Thyroid gland (tissue), 4 donors: Measurements from ENCODE around the gene C19orf81. TPM values are rescaled to one million over a fixed set of nuclear protein-coding genes. Genes with fewer than 3 reads are reported as not detected.

Source experiments
- DNase-seq, 2 donors: peaks; one replicate each; pipeline ENCODE4 v3.0.0-alpha.2; 2019
- H3K27ac ChIP-seq, 3 donors: fragments of 200-600 bp; sonication (generic); 1 replicate in 2 of 3; 2 replicates in 1 of 3; pipeline ENCODE4 v1.5.1; 2016 to 2019; ENCODE audit warnings: mild to moderate bottlenecking in 1 of 3, moderate library complexity in 1 of 3
- H3K27me3 ChIP-seq: fragments of 200-600 bp; sonication (generic); one replicate; pipeline ENCODE4 v1.5.1; 2019
- H3K36me3 ChIP-seq, 2 donors: fragments of 200-600 bp; sonication (generic); one replicate each; pipeline ENCODE4 v1.5.1; 2016 to 2019
- H3K4me1 ChIP-seq, 2 donors: fragments of 200-600 bp; sonication (generic); one replicate each; pipeline ENCODE4 v1.5.1; 2017 to 2019
- H3K4me3 ChIP-seq, 3 donors: fragments of 200-600 bp; sonication (generic); replicated peaks in 1 of 3; 1 replicate in 2 of 3; 2 replicates in 1 of 3; pipeline ENCODE4 v1.5.1; 2016; ENCODE audit warnings: mild to moderate bottlenecking in 1 of 3
- H3K9me3 ChIP-seq: fragments of 200-600 bp; sonication (generic); one replicate; pipeline ENCODE4 v1.5.1; 2017
- CTCF ChIP-seq, 6 experiments: fragments of 200-600 bp in 3 of 6; fragments of 450-650 bp in 3 of 6; sonication (generic) in 3 of 6; IDR thresholded peaks; one replicate each; pipeline ENCODE4 v1.5.1; 2016 to 2019; ENCODE audit warnings: antibody characterized with exemption in 6 of 6, mild to moderate bottlenecking in 2 of 6, inconsistent platforms in 1 of 6, moderate library complexity in 1 of 6
- POLR2A ChIP-seq, 2 donors: fragments of 450-650 bp; IDR thresholded peaks; one replicate each; pipeline ENCODE4 v1.6.1; 2017; ENCODE audit warnings: antibody characterized with exemption in 2 of 2, mild to moderate bottlenecking in 2 of 2, moderate library complexity in 1 of 2
- WGBS, 2 donors: methylation state at CpG; one replicate each; pipeline ENCODE4 v1.1.5; 2017; 5-methylcytosine and 5-hydroxymethylcytosine counted together
- intact Hi-C: fragments of 100-400 bp; cut with DNase I; formaldehyde crosslinking; loops from one replicate; pipeline ENCODE4 v1.15.1; 2023
- total RNA-seq, 4 donors: library from RNA; depleted of rRNA; stranded (reverse); fragments of >200 nt; gene quantifications; one replicate each; pipeline ENCODE4 v1.2.3, GENCODE V29; 2016

Gene C19orf81
- total RNA-seq, 4 donors from 2014 or later: 1.7 TPM; not detected in 3

- Histone ChIP-seq H3K4me1 (no peaks in the 10 kb centered on the region), H3K4me3 (no peak overlapping the region), H3K27me3 (no peaks in the 10 kb centered on the region), H3K36me3 (no peaks in the 10 kb centered on the region), H3K27ac (no peak overlapping the region), H3K9me3 (no peaks in the 10 kb centered on the region)
- no peak for TF ChIP-seq CTCF (IDR thresholded peaks at IDR 0.05)
- TF ChIP-seq POLR2A (IDR thresholded peaks at IDR 0.05): no peak
- 32 to 36% methylated on average over 22 of the region's 22 CpGs for WGBS, 2 donors
- intact Hi-C loops: no loop called here
- DNase-seq: no peak
Observed at GRCh38 chr19:50703915-50704796, 54.9 kb downstream of the C19orf81 start.

GRCh38 chr19:50705422-50706019 lies 56.3 kb downstream of the C19orf81 start:
- H3K9me3 ChIP-seq: no peaks in the 10 kb centered on the region
- H3K27ac ChIP-seq: no peak overlapping the region
- TF ChIP-seq POLR2A (IDR thresholded peaks at IDR 0.05) (no peak), CTCF (IDR thresholded peaks at IDR 0.05) (peak in 4 of 6 experiments; percentile 11 to 50 (median 41))
- WGBS, 2 donors: 43 to 44% methylated on average over 8 to 9 of the region's 9 CpGs
- no peaks in the 10 kb centered on the region for H3K36me3 ChIP-seq
- no peak overlapping the region for H3K4me3 ChIP-seq
- intact Hi-C loops: no loop called here
- H3K4me1 ChIP-seq: no peaks in the 10 kb centered on the region
- no peaks in the 10 kb centered on the region for H3K27me3 ChIP-seq
- peak; percentile 13 to 21 for DNase-seq

- TF ChIP-seq POLR2A (IDR thresholded peaks at IDR 0.05) (no peak), CTCF (IDR thresholded peaks at IDR 0.05) (no peak)
- Histone ChIP-seq H3K27me3 (no peaks in the 10 kb centered on the region), H3K27ac (no peak overlapping the region), H3K36me3 (no peaks in the 10 kb centered on the region), H3K4me3 (no peak overlapping the region), H3K4me1 (no peaks in the 10 kb centered on the region), H3K9me3 (no peaks in the 10 kb centered on the region)
- intact Hi-C loops: no loop called here
- WGBS, 2 donors: 77 to 82% methylated on average over 5 of the region's 5 CpGs
- DNase-seq: no peak
Observed at GRCh38 chr19:50706387-50706786, 57.1 kb downstream of the C19orf81 start.

- WGBS, 2 donors: 68 to 71% methylated on average over 12 of the region's 12 CpGs
- no peaks in the 10 kb centered on the region for H3K9me3 ChIP-seq
- intact Hi-C loops: no loop called here
- no peak overlapping the region for H3K4me3 ChIP-seq
- no peaks in the 10 kb centered on the region for H3K4me1 ChIP-seq
- H3K27me3 ChIP-seq: no peaks in the 10 kb centered on the region
- H3K27ac ChIP-seq: no peak overlapping the region
- H3K36me3 ChIP-seq: no peaks in the 10 kb centered on the region
- no peak for TF ChIP-seq POLR2A (IDR thresholded peaks at IDR 0.05)
- no peak for DNase-seq
Observed at GRCh38 chr19:50708179-50708879, 59.1 kb downstream of the C19orf81 start.

Other genes with a start within 250 kb of the C19orf81 start
- not detected for gene SPIB, start 230.5 kb upstream of the C19orf81 start, total RNA-seq
- under 1 TPM in 1 of 4 donors, not detected in 3; 0.13 TPM for gene MYBPC2, start 216.6 kb upstream of the C19orf81 start, total RNA-seq
- 100 to 1,000 TPM; 139 to 250 (median 214) TPM for gene EMC10, start 172.9 kb upstream of the C19orf81 start, total RNA-seq
- gene GARIN5A, start 172.6 kb upstream of the C19orf81 start, total RNA-seq: 1 to 10 TPM; 1.4 to 8.1 (median 5.0) TPM
- 10 to 100 TPM; 23.9 to 49.5 (median 41.3) TPM for gene JOSD2, start 138.3 kb upstream of the C19orf81 start, total RNA-seq
- not detected for gene ASPDH, start 135.5 kb upstream of the C19orf81 start, total RNA-seq
- gene LRRC4B, start 81.0 kb upstream of the C19orf81 start, total RNA-seq: 1 to 10 TPM in 3 of 4 donors, under 1 TPM in 1; 0.59 to 3.0 (median 1.6) TPM
- gene SYT3, start 9.6 kb upstream of the C19orf81 start, total RNA-seq: 1 to 10 TPM in 2 of 4 donors, under 1 TPM in 1, not detected in 1; 0.67 to 1.4 (median 1.3) TPM
- under 1 TPM in 2 of 4 donors, not detected in 2; 0.10 to 0.45 TPM for gene SHANK1, start 70.4 kb downstream of the C19orf81 start, total RNA-seq
- 10 to 100 TPM in 1 of 4 donors, 1 to 10 TPM in 3; 5.0 to 16.0 (median 8.9) TPM for gene CLEC11A, start 73.9 kb downstream of the C19orf81 start, total RNA-seq
- gene GPR32, start 121.0 kb downstream of the C19orf81 start, total RNA-seq: not detected
- gene ACP4, start 141.0 kb downstream of the C19orf81 start, total RNA-seq: not detected
- gene KLK1, start 174.3 kb downstream of the C19orf81 start, total RNA-seq: 1 to 10 TPM in 2 of 4 donors, under 1 TPM in 1, not detected in 1; 0.67 to 6.6 (median 6.1) TPM
- gene KLK15, start 184.1 kb downstream of the C19orf81 start, total RNA-seq: 1 to 10 TPM in 2 of 4 donors, under 1 TPM in 1, not detected in 1; 0.81 to 2.8 (median 1.8) TPM
- 1 to 10 TPM in 1 of 4 donors, under 1 TPM in 1, not detected in 2; 0.54 to 1.3 TPM for gene KLK3, start 205.5 kb downstream of the C19orf81 start, total RNA-seq
- 10 to 100 TPM in 1 of 4 donors, 1 to 10 TPM in 3; 2.8 to 11.0 (median 5.0) TPM for gene KLK2, start 224.0 kb downstream of the C19orf81 start, total RNA-seq